GM18507 (cell line): ENCODE data around the gene COL4A2.
A peak's percentile ranks its signal among the peaks of the same experiment; 100 is the strongest.
"Not testable (repeated sequence)": the region's sequence is repeated elsewhere in the genome, so short reads cannot be mapped to it uniquely, and the experiment has no call there.

ENCODE experiments used
- DNase-seq: peaks from one replicate; pipeline ENCODE4 v3.0.0; 2011; ENCODE audit warnings: low read depth; ENCODE audit not compliant: insufficient read length; ENCODE audit errors: extremely low spot score
- FAIRE-seq: peaks from 2 replicates; lab custom pipeline; 2011; peaks lifted over from hg19 to GRCh38; lab: Jason Lieb, UNC

Gene COL4A2

DNA sequence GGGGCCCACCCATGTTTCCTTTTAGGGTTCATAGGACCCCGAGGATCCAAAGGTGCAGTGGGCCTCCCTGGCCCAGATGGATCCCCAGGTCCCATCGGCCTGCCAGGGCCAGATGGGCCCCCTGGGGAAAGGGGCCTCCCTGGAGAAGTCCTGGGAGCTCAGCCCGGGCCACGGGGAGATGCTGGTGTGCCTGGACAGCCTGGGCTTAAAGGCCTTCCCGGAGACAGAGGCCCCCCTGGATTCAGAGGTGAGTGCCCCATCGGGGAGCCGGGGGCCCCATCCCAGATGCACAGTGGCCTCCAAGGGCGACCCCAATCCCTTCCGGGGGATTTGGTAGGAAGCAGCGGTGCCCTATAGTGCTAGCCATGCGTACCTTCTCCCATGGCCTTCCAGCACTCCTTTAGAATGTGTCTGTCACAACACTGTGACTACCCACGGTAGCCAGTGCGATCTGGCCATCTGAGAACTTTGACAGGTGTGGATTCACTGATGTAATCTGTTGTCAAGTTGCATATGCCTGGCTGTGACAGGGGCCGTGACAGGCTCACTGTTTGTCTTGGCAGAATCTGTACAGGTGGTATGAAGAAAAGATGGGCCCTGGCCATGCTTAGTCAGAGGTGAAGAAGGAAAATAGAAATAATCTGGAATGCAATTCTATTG is 165.9 kb downstream of the COL4A2 start:
- FAIRE-seq (no peak), DNase-seq (no peak)

- no peak for FAIRE-seq
- no peak for DNase-seq
Observed at GRCh38 chr13:110474713-110475112, 167.6 kb downstream of the COL4A2 start.

DNA sequence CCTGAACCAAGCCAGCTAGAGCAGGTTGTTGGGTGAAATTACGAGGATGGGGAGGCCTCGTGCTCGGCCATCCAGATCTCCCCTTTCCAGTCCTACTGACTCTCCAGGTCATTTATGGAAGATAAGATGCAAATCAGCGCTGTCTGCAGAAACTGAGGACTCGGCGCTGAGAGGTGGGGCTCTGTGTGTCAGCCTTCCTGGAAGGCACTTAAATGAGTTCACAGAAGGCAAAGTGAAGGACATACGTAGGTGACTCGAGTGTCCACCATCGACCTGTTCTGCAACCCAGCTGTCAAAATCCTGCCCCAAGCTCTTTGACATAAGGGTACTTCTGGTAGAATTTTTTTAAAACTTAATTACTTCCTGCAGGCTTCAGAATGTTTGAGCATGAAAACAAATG is 168.0 kb downstream of the COL4A2 start:
- FAIRE-seq: no peak
- no peak for DNase-seq

GRCh38 chr13:110475550-110476219 is 168.6 kb downstream of the COL4A2 start:
- peak; percentile 29 for DNase-seq
- no peak for FAIRE-seq

DNA sequence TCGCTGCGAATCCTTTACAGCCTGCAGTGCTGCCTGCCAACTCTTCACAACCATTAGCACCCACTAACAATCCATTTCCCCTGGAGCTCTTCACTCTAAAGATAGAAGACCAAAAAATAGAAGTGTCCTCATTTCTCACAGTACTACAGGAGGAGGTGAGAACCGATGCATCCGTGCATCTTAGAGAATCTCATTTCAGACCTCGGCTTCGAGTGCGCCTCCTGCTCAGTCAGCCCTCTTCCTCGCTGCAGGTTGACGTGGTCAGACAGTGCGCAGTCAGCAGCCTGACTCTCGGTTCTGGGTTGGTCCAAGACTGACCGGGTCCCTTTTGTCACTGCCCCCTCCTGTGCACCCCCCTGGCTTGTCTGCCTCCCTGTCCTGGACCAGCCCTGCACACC is 169.1 kb downstream of the COL4A2 start:
- no peak for FAIRE-seq

GRCh38 chr13:110477706-110478245 is 170.7 kb downstream of the COL4A2 start:
- FAIRE-seq (no peak), DNase-seq (no peak)

More for the DNA sequence above, 169.1 kb downstream of the COL4A2 start:
- no peak for DNase-seq

- FAIRE-seq (no peak), DNase-seq (no peak)
Observed at GRCh38 chr13:110478405-110479214, 171.5 kb downstream of the COL4A2 start.

- no peak for FAIRE-seq
Observed at GRCh38 chr13:110479215-110479545, 172.1 kb downstream of the COL4A2 start.

DNA sequence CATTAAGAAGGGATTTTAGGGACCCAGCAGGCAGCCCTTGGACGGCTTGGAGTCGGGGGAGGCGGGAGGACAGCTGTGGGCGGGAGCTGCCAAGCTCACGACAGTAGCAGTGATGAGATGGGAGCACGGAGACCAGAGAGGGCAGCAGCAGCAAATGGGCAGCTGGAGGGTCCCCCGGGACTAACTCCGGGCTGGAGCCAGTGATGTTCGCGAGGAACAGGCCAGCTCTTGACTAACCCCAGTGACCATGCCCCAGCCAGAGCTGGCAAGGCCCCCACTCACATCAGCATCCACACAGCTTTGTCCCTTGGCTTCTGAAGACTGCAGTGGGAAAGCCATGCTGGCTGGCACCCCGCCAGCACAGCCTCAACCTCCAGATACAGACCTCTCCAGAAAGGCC is 172.6 kb downstream of the COL4A2 start:
- DNase-seq: no peak
- no peak for FAIRE-seq

More at GRCh38 chr13:110479215-110479545, 172.1 kb downstream of the COL4A2 start:
- DNase-seq: no peak

- FAIRE-seq: no peak
- no peak for DNase-seq
Observed at GRCh38 chr13:110480161-110480560, 173.1 kb downstream of the COL4A2 start.

DNA sequence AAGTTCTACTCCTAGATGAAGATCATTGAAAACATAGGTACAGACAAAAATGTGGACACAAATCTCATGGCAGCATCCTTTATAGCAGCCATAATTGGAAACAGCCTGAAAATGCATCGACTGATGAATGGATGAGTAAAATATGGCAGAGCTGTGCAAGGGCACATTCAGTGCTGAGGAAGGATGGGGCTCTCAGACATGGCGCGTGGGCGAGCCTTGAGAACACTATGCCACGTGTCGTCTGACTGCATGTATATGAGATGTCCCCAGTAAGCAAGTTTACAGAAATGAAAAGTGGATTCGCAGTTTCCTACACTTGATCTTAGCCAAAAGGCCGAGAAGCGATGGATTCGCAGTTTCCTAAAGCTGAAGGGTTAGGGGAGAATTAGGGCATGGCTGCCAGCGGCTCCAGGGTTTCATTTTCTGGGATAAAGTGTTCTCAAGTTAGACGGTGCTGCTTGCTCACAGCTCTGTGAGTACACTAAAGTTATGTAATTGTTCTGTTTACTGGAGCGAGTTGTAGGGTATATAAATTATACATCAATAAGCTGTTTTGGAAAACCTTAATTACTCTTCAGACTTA is 176.4 kb downstream of the COL4A2 start:
- FAIRE-seq: no peak

GRCh38 chr13:110484290-110485048 is 177.4 kb downstream of the COL4A2 start:
- DNase-seq (no peak), FAIRE-seq (no peak)

More for the DNA sequence above, 176.4 kb downstream of the COL4A2 start:
- no peak for DNase-seq

- FAIRE-seq: no peak
- DNase-seq: no peak
Observed at GRCh38 chr13:110485604-110486003, 178.5 kb downstream of the COL4A2 start.

GRCh38 chr13:110486061-110486715 is 179.1 kb downstream of the COL4A2 start:
- no peak for FAIRE-seq
- no peak for DNase-seq

DNA sequence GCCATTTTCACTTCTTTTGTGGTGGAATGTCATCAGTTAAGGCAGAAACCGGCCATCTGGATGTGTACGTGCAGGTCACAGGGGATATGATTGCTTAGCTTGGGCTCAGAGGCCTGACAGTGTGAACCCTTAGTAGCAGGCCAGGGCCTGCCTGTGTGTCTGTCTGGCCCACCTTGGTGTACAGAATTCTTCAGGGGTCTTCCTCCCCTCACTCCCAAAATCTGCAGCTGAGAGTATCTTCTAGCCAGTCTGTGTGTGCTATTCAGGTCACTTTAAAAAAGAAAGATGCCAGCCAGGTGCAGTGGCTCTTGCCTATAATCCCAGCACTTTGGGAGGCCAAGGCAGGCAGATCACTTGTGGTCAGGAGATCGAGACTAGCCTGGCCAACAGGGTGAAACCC is 179.8 kb downstream of the COL4A2 start:
- not testable (repeated sequence) for FAIRE-seq, DNase-seq

- FAIRE-seq (no peak), DNase-seq (no peak)
Observed at GRCh38 chr13:110490009-110490770, 183.1 kb downstream of the COL4A2 start.

DNA sequence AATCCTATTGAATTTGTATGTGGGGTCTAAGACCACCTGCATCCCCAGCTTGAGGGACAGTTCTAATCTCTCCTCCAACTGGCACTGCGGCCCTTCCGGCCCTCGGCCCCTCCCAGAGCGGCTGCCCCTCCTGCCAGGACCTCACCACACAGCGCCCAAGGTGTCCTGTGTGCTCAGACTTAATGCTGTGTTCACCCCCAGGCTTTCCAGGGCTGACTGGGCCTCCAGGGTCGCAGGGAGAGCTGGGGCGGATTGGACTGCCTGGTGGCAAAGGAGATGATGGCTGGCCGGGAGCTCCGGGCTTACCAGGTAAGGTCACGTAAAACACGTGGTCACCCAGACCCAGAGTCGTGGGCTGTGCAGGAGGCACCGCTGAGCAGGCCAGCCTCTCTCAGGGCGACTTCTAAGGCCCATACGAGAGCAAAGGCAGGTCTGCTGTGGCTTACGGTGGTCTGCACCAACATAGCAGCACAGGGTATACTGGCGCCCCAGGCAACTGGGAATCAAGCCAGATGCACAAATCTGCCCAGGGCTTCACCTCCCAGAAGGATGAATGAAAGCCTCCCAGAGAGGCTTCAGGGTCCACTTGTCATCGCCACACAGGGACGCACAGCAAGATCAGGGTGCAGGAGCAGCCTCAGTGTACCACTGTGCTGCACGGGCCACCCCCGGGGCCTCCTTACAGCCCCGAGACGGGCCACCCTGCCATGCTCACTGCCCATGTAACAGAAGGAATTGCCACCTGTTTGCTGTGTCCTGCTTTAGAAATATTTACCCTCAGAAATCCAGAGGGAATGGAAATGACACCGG is 185.0 kb downstream of the COL4A2 start:
- FAIRE-seq: no peak

More for the DNA sequence above, 185.0 kb downstream of the COL4A2 start:
- no peak for DNase-seq
